MCF 10A (cell line): ENCODE measurements around the gene CUL5. TPM values are rescaled to one million over a fixed set of nuclear protein-coding genes. Genes with fewer than 3 reads are reported as not detected.

Experiments
- BruUV-seq: library from RNA; stranded (reverse); fragments of 400-500 nt; replicated peaks from 2 replicates; lab custom pipeline; 2021; lab: Mats Ljungman, UMichigan
- CTCF ChIA-PET: fragments of 300-600 bp; sonication (Branson Sonifier 250); formaldehyde crosslinking; extraction: SDS; loops from one replicate; lab custom pipeline; 2021; ENCODE audit warnings: antibody characterized with exemption, inconsistent platforms; lab: Yijun Ruan, JAX
- POLR2A ChIA-PET: fragments of 300-600, 350-650 bp; sonication (Branson Sonifier 250); formaldehyde crosslinking; extraction: SDS; loops from one replicate; lab custom pipeline; 2020; ENCODE audit warnings: antibody characterized with exemption, inconsistent platforms; lab: Yijun Ruan, JAX
- DNase-seq: peaks from one replicate; pipeline ENCODE4 v3.0.0-alpha.2; 2018; ENCODE audit not compliant: unreplicated experiment
- H3K27ac Mint-ChIP-seq: one replicate; pipeline ENCODE4 v1.8.0; 2022; ENCODE audit warnings: mild to moderate bottlenecking, low read depth, mixed read lengths; ENCODE audit not compliant: unreplicated experiment
- H3K27me3 Mint-ChIP-seq: one replicate; pipeline ENCODE4 v1.8.0; 2022; ENCODE audit warnings: mixed read lengths; ENCODE audit not compliant: insufficient read depth, unreplicated experiment
- H3K36me3 Mint-ChIP-seq: one replicate; pipeline ENCODE4 v1.8.0; 2022; ENCODE audit warnings: mild to moderate bottlenecking, moderate library complexity, mixed read lengths; ENCODE audit not compliant: insufficient read depth, unreplicated experiment
- H3K4me1 Mint-ChIP-seq: one replicate; pipeline ENCODE4 v1.8.0; 2022; ENCODE audit warnings: mixed read lengths; ENCODE audit not compliant: insufficient read depth, unreplicated experiment
- H3K4me3 Mint-ChIP-seq: one replicate; pipeline ENCODE4 v1.8.0; 2022; ENCODE audit warnings: mild to moderate bottlenecking, moderate library complexity, mixed read lengths; ENCODE audit not compliant: unreplicated experiment
- H3K9me3 Mint-ChIP-seq: one replicate; pipeline ENCODE4 v1.8.0; 2022; ENCODE audit warnings: mixed read lengths; ENCODE audit not compliant: unreplicated experiment
- intact Hi-C: fragments of 100-400 bp; cut with micrococcal nuclease; formaldehyde crosslinking; loops from 2 replicates; pipeline ENCODE4 v1.14.1; 2022
- total RNA-seq: library from RNA; stranded (reverse); gene quantifications from 2 replicates; pipeline ENCODE4 v1.2.3, GENCODE V29; 2022
- TF ChIP-seq, protein P1 (sequence below): fragments of 200-600 bp; IDR thresholded peaks from one replicate; pipeline ENCODE4 v1.8.0; 2022; ENCODE audit warnings: antibody characterized with exemption, mild to moderate bottlenecking; ENCODE audit not compliant: unreplicated experiment

CUL5 gene
- total RNA-seq, 1 experiment from 2014 or later: 31.8 TPM

- DNase-seq: peak; percentile 6
- no peak overlapping the region for H3K4me3 Mint-ChIP-seq
- peaks cover 46% of the 10 kb centered on the region for H3K36me3 Mint-ChIP-seq
- no peaks in the 10 kb centered on the region for H3K27me3 Mint-ChIP-seq
- intact Hi-C loops: no loop called here
- H3K4me1 Mint-ChIP-seq: no peaks in the 10 kb centered on the region
- ChIA-PET CTCF (no interaction called here), POLR2A (interaction anchor here (1.1 kb wide), 1 partner anchor 25 kb away, joined by 3 read pairs; no protein-coding TSS in a partner anchor)
- H3K27ac Mint-ChIP-seq: no peak overlapping the region
- no TSS peak for BruUV-seq
- TF ChIP-seq, protein P1, sequence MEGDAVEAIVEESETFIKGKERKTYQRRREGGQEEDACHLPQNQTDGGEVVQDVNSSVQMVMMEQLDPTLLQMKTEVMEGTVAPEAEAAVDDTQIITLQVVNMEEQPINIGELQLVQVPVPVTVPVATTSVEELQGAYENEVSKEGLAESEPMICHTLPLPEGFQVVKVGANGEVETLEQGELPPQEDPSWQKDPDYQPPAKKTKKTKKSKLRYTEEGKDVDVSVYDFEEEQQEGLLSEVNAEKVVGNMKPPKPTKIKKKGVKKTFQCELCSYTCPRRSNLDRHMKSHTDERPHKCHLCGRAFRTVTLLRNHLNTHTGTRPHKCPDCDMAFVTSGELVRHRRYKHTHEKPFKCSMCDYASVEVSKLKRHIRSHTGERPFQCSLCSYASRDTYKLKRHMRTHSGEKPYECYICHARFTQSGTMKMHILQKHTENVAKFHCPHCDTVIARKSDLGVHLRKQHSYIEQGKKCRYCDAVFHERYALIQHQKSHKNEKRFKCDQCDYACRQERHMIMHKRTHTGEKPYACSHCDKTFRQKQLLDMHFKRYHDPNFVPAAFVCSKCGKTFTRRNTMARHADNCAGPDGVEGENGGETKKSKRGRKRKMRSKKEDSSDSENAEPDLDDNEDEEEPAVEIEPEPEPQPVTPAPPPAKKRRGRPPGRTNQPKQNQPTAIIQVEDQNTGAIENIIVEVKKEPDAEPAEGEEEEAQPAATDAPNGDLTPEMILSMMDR: no peak
- no peaks in the 10 kb centered on the region for H3K9me3 Mint-ChIP-seq
Measured at GRCh38 chr11:108069947-108070346, 61.2 kb downstream of the CUL5 start.

- CTCF ChIA-PET: no interaction called here
- intact Hi-C loops: no loop called here
- Mint-ChIP-seq H3K36me3 (peaks cover 70% of the 10 kb centered on the region), H3K9me3 (no peaks in the 10 kb centered on the region), H3K27me3 (no peaks in the 10 kb centered on the region), H3K4me1 (no peaks in the 10 kb centered on the region), H3K4me3 (no peak overlapping the region), H3K27ac (no peak overlapping the region)
- DNase-seq: no peak
- POLR2A ChIA-PET: no interaction called here
- TF ChIP-seq, protein P1: no peak
- no TSS peak for BruUV-seq
Measured at GRCh38 chr11:108084811-108085210, 76.1 kb downstream of the CUL5 start.

DNA sequence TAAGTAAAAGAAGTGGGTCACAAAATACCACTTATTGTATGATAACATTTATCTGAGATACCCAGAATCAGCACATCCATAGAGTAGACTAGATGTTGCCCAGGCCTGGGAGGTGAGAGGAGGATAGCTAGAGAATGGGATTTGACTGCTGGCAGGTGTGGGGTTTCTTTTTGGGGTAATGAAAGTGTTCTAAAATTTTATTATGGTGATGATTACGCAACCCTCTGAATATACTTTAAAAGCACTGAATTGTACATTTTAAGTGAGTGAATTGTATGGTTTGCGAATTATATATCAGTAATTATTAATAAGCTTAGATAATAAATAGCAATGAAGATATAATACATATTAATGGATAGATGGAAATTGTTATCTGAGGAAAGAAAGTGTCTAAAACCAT, 77.0 kb downstream of the CUL5 start:
- intact Hi-C loops: no loop called here
- Mint-ChIP-seq H3K4me3 (no peak overlapping the region), H3K27ac (no peak overlapping the region), H3K36me3 (peaks cover 64% of the 10 kb centered on the region), H3K9me3 (no peaks in the 10 kb centered on the region), H3K4me1 (no peaks in the 10 kb centered on the region), H3K27me3 (no peaks in the 10 kb centered on the region)
- TF ChIP-seq, protein P1: no peak
- no peak for DNase-seq
- no TSS peak for BruUV-seq
- CTCF ChIA-PET: interaction anchor here (0.5 kb wide), 1 partner anchor 1605 kb away, joined by 3 read pairs; no protein-coding TSS in a partner anchor
- POLR2A ChIA-PET: no interaction called here

GRCh38 chr11:108092134-108092533, 83.4 kb downstream of the CUL5 start:
- Mint-ChIP-seq H3K9me3 (no peaks in the 10 kb centered on the region), H3K27ac (peak overlapping the region; percentile 31), H3K4me3 (no peak overlapping the region), H3K27me3 (no peaks in the 10 kb centered on the region), H3K4me1 (no peaks in the 10 kb centered on the region), H3K36me3 (peaks cover 65% of the 10 kb centered on the region)
- TF ChIP-seq, protein P1: no peak
- ChIA-PET CTCF (interaction anchor here (0.6 kb wide), 1 partner anchor 30 kb away, joined by 3 read pairs; no protein-coding TSS in a partner anchor), POLR2A (interaction anchor here (1.2 kb wide), 1 partner anchor 14 kb away, joined by 3 read pairs; no protein-coding TSS in a partner anchor)
- no TSS peak for BruUV-seq
- no peak for DNase-seq
- intact Hi-C loops: no loop called here
